GM21786 (cell line): ENCODE results near the gene RFESD.

ENCODE experiments used
- ATAC-seq: cut with Tn5 transposase; IDR thresholded peaks from one replicate; pipeline ENCODE4 v1.9.1; 2021; ENCODE audit not compliant: unreplicated experiment

RFESD gene

GRCh38 chr5:95646569-95647431 is at the start of gene RFESD:
Gene RFESD (plus strand): TSS chr5:95646777. CDS start chr5:95652272, 5,495 bp downstream.
- ATAC-seq, result peak; percentile 97

DNA sequence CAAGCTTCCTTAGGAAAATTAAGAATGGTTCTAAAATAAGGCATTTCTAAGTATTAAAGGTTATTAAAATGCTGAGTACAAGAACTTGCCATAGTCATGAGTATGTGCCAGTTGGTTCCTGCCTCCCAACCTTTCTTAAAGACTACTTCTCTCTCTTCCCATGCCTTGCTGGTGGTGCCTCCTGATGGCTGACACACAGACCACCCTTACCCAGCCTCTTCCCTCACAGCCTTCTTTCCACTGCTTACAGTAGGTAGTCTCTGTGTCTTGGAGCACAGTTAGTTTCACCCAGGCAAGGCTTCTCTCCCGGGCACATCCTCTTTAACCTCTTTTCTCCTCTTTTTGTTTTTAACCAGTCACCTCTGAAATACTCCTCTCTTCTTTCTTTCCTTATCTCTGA is 47.3 kb upstream of the RFESD start:
- no peak for ATAC-seq

DNA sequence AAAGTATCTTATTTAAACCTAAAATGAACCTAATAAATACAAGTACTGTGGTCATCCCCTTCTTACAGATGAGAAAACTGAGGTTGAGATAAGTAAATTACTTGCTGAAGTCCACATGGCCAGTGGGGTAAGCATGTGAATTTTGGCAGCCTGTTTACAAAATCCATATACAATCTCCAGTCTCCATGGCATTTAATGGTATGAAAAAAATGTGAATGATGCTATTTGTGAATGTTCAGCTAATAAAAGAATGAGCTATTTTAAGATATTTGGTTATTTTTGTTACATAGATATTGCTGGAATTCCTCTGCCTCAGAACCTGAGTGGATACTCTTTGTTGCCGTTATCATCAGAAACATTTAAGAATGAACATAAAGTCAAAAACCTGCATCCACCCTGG is 46.0 kb upstream of the RFESD start:
- no peak for ATAC-seq

DNA sequence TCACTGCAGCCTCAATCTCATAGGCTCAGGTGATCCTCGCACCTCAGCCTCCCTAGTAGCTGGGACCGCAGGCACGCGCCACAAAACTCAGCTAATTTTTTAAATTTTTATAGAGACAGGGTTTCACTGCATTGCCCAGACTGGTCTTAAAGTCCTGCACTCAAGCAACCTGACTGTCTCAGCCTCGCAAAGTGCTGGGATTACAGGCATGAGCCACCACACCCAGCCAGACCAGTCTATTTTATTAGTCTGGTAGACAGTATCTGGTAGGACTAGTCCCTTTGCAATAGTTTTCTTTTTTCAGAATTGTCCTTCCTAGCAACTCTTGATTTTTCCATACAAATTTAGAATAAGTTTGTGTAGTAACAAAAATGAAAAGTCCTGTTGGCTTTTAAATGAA is 40.8 kb upstream of the RFESD start:
- no peak for ATAC-seq

DNA sequence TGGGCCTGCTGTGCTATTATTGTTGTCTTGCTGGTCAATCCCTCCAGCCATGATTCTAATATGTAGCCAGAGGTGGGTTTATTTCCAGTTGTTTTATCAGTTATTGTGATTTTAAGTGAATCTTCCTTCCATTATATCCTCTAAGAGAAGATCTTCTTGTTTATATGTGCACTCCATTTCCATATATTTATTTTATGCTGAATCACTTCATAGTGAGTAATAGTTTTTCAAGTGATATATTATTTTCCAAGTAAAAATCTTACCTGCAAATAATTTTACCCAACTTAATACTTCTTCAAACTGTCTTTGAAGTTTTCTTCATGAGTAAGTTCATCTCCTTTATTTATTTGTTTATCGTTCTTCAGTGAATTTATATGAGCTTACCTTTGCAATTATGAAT is 40.2 kb upstream of the RFESD start:
- ATAC-seq, result no peak

- no peak for ATAC-seq
These were observed 36.9 kb upstream of the RFESD start for GRCh38 chr5:95609711-95610110.

DNA sequence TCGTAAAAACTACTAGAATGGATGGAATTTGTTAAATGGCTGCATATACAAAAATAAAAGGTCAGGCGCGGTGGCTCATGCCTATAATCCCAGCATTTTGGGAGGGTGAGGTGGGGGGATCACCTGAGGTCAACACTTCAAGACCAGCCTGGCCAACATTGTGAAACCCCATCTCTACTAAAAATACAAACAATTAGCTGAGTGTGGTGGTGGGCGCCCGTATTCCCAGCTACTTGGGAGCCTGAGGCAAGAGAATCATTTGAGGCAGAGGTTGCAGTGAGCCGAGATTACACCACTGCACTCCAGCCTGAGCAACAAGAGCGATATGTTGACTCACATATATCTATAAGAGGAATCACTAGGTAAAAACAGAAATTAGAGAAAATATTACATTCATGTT is 36.0 kb upstream of the RFESD start:
- no peak for ATAC-seq

GRCh38 chr5:95611396-95611795 is 35.2 kb upstream of the RFESD start:
- ATAC-seq, result no peak

DNA sequence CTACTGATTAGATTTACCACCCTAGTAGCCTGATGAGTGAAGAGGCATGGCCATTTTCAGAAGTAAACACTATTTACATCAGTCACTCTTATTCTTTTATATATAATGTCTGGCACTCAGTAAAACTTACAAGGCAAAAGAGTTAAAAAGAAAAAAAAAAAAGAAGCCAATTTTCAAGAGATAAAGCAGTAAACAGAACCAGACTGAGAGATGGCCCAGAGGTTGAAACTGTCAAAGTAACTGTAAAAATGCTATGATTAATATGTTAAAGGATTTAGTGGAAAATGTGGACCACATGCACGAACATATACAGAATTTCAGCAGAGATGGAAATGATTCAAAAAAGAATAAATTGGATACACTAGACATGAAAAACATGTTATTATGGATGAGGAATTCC is 33.1 kb upstream of the RFESD start:
- ATAC-seq, result no peak

GRCh38 chr5:95615164-95615467 is 31.5 kb upstream of the RFESD start:
- ATAC-seq, result peak; percentile 51

DNA sequence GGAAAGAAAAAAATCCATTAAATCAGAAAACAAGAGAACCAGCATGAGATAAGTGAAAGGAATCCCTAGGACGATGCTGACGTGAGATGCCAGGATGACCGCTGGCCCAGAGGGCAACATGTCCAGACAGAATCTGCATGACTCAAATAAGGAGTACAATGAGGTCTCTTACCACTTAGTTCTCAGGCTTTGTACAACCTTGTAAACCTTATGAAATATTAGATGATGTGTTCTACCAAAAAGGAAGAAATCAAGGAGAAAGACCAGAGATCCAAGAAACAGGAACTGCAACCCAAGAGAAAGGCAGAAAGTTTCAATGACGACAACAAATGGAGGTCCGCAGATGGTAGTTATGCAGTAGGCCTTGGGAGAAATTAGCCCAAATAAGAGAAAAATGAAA is 29.5 kb upstream of the RFESD start:
- no peak for ATAC-seq

- ATAC-seq, result no peak
These were observed 27.5 kb upstream of the RFESD start for GRCh38 chr5:95619096-95619495.

- ATAC-seq, result no peak
These were observed 27.0 kb upstream of the RFESD start for GRCh38 chr5:95619514-95620029.

DNA sequence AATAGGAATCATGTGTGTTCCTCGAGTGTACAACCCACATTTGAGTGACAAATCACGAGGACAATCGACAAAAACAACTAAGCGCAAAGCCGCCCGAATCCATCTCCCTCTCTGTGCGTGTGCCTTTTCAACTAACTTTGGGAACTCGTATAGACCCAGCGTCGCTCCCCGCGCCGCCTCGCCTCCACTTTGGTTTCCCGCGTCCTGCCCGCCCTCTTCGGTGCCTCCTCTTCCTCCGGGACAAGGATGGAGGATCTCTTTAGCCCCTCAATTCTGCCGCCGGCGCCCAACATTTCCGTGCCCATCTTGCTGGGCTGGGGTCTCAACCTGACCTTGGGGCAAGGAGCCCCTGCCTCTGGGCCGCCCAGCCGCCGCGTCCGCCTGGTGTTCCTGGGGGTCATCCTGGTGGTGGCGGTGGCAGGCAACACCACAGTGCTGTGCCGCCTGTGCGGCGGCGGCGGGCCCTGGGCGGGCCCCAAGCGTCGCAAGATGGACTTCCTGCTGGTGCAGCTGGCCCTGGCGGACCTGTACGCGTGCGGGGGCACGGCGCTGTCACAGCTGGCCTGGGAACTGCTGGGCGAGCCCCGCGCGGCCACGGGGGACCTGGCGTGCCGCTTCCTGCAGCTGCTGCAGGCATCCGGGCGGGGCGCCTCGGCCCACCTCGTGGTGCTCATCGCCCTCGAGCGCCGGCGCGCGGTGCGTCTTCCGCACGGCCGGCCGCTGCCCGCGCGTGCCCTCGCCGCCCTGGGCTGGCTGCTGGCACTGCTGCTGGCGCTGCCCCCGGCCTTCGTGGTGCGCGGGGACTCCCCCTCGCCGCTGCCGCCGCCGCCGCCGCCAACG is 26.3 kb upstream of the RFESD start, which contains the start of gene GPR150:
Gene GPR150, plus strand, starts transcription at position 58 of the 840 bp plus-strand sequence. Its CDS starts 189 bp downstream, at position 247.
- peak; percentile 53 for ATAC-seq

DNA sequence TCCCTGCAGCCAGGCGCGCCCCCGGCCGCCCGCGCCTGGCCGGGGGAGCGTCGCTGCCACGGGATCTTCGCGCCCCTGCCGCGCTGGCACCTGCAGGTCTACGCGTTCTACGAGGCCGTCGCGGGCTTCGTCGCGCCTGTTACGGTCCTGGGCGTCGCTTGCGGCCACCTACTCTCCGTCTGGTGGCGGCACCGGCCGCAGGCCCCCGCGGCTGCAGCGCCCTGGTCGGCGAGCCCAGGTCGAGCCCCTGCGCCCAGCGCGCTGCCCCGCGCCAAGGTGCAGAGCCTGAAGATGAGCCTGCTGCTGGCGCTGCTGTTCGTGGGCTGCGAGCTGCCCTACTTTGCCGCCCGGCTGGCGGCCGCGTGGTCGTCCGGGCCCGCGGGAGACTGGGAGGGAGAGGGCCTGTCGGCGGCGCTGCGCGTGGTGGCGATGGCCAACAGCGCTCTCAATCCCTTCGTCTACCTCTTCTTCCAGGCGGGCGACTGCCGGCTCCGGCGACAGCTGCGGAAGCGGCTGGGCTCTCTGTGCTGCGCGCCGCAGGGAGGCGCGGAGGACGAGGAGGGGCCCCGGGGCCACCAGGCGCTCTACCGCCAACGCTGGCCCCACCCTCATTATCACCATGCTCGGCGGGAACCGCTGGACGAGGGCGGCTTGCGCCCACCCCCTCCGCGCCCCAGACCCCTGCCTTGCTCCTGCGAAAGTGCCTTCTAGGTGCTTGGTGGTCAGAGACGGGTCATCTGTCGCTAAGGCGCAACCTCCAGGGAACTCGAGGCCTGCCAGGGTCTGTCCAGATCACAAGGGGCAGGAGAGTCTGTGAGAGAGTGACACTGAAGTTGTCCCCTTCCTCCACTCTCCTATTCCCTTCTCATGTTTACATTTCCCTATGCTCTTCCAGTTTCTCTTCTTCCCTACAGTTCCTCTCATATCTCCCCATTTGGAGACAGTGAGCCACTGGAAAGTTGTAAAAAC is 25.4 kb upstream of the RFESD start:
- ATAC-seq, result peak; percentile 35

DNA sequence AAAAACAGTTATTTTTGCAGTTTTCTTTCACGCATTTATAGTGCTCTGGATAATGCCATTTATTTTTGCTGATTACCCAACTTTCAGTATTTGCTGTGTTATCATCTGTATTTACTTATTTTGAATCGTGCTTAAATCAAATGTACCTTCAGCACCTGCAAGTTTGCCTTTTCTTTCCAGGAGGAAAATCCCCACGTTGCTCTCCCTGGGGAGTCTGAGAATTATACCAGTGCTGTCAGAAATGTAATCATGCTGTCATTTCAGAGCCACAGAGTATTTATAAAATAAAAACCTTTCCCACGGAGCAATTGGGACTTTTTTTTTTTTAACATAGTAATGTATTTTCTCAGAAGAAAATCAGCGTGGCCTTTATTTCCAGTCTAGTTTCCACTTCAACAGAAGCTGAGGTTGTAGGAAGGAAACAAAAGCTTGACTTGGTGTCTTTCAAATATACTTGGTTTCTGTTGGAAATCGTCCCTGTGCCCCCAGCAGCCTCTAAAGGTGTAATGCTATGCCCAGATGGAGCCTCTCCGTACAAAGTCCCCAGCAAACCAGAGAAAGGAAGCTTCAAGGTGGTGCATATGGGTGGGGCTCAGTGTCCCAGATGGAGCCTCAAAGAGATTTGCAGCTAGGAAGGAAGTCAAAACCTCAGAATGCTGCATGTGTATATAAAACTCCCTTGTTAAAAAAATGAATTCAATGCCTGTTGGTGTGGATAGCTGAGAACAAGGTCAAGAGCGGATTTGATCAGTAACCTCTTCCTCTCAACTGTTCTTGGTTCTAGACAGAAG is 24.5 kb upstream of the RFESD start:
- ATAC-seq, result no peak

DNA sequence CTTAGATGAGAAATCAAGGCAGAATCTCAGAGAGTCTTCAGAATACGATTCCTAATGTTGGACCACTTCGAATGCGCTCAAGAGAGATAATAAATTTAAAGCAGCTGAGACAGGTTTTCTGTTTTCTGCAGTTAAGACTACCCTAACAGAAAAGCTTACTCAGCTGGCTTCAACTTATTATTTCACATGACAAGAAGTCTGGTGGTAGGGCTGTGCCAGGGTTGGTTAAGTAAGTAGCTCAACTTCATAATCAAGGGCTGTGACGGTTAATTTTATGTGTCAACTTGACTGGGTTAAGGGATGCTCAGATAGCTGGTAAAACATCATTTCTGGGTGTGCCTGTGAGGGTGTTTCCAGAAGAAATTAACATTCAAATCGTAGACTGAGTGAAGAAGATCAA is 22.9 kb upstream of the RFESD start:
- ATAC-seq, result no peak

- no peak for ATAC-seq
These were observed 22.2 kb upstream of the RFESD start for GRCh38 chr5:95624368-95624767.

DNA sequence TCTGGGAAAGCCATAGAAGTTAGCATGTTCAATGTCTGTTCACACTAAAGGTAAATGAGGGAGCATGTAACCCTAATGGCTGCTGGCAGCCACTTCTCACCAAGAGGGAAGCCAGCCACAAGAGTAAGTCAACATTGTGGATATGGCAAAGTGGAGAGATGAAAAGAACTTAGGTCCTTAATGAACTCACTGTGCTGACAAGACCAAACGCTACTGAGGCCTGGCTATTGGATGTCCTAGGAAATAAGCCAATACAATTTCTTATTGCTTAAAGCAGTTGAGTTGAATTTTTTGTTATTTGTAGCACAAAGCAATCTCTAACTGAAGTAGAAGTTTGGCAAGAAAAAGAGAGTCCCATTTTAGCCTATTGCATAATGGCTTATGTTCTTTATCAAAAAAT is 19.9 kb upstream of the RFESD start:
- ATAC-seq, result no peak
